ENCODE measurements around the gene CAMTA1.

The CAMTA1 gene

DNA sequence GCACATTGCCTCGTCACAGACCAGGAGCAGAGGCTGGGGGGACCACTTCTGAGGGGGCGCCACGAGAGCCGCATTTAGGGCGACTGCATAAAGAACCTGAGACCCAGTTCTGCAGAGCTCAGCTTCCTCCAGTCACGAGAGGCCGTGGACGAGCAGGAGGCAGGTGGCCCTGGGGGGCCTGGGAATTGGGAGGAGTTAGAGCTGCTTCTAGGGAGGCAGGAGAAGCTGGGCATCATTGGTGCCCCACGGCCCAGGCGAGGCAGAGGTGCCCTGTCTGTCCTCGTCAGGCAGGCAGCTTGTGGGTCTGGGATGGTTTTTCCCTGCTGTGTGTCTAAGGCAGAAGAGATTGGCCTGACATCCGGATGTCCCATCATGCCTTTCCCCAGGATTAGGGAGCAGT is 389.3 kb downstream of the CAMTA1 start:
- Histone ChIP-seq H3K4me3 (ENCODE audit: low read depth in 1 of 2, low read length in 2 of 2) (no peak overlapping the region), H3K27me3 (ENCODE audit: control insufficient read depth in 1 of 2, insufficient read depth in 2 of 2, low read length in 2 of 2) (peaks cover 0 to 6% of the 10 kb centered on the region in 2 donors), H3K27ac (ENCODE audit: low read depth, low read length) (no peak overlapping the region), H3K4me1 (ENCODE audit: insufficient read depth, low read length) (no peaks in the 10 kb centered on the region), H3K9ac (ENCODE audit: low read length) (no peak overlapping the region), H3K9me3 (ENCODE audit: low read length) (no peaks in the 10 kb centered on the region), H3K36me3 (ENCODE audit: insufficient read depth, low read length) (no peaks in the 10 kb centered on the region)

DNA sequence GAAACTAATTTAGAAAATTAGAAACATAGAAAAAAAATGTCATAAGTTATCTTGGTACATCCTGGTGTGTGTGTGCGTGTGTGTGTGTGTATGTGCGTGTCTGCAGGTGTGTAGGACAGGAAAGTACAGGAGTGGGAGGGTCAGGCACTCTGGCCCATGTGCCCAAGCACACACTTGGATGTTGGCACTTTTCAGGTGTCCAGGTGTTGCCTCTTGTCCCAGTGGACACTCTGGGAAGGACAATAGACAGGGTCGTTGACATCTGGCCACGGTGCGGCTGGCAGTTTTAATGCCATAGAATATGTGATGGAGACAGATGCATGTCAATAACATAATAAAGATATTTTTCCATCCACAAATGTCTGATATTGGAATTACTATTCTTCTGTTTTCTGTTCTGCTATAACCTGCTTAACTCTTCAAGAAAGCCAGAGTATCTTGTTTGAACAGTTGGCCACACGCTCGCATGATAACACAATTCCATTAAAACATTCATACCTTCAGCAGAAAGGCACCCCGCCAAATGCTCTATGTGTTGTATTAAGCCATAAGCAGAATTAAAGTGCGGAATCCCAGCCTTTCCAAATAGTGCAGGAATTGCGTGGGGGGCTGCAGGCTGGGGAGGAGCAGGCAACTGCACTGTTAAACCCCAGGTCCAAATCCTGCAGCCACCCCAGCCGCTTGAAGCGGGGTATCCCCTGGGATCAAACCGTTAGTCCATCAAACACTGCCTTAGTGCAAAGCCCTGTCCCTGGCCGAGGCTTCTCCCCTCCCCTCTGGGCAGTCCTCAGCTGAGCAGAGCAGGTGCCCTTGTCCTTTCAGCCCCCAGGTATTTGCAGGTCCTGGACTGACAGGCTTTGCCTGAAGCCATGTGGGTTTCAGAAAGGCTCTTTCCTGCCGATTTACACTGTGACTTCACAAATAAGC is 390.0 kb downstream of the CAMTA1 start:
- Histone ChIP-seq H3K4me3 (ENCODE audit: low read depth in 1 of 2, low read length in 2 of 2) (no peak overlapping the region), H3K9ac (ENCODE audit: low read length) (no peak overlapping the region), H3K27me3 (ENCODE audit: control insufficient read depth in 1 of 2, insufficient read depth in 2 of 2, low read length in 2 of 2) (peaks cover 0 to 6% of the 10 kb centered on the region in 2 donors), H3K4me1 (ENCODE audit: insufficient read depth, low read length) (no peaks in the 10 kb centered on the region), H3K27ac (ENCODE audit: low read depth, low read length) (no peak overlapping the region), H3K36me3 (ENCODE audit: insufficient read depth, low read length) (no peaks in the 10 kb centered on the region), H3K9me3 (ENCODE audit: low read length) (no peaks in the 10 kb centered on the region)

DNA sequence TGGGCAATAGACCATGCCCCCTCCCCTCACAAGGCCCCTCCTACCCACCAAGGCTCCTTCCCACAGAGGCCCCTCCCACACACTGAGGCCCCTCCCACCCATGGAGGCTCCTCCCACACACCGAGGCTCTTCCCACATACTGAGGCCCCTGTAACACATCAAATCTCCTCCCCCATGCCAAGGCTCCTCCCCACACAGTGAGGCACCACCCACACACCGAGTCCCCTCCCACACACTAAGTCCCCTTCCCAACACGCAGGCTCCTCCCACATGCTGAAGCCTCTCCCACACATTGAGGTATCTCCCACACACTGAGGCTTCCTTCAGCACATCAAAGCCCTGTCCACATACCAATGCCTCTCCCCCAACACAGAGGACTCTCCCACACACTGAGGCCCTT is 391.8 kb downstream of the CAMTA1 start:
- peaks cover 0 to 6% of the 10 kb centered on the region in 2 donors for H3K27me3 ChIP-seq (ENCODE audit: control insufficient read depth in 1 of 2, insufficient read depth in 2 of 2, low read length in 2 of 2)
- no peaks in the 10 kb centered on the region for H3K4me1 ChIP-seq (ENCODE audit: insufficient read depth, low read length)
- H3K36me3 ChIP-seq (ENCODE audit: insufficient read depth, low read length) = no peaks in the 10 kb centered on the region
- no peak overlapping the region for H3K9ac ChIP-seq (ENCODE audit: low read length)
- no peak overlapping the region for H3K27ac ChIP-seq (ENCODE audit: low read depth, low read length)
- no peak overlapping the region for H3K4me3 ChIP-seq (ENCODE audit: low read depth in 1 of 2, low read length in 2 of 2)
- H3K9me3 ChIP-seq (ENCODE audit: low read length) = peaks cover 5% of the 10 kb centered on the region

DNA sequence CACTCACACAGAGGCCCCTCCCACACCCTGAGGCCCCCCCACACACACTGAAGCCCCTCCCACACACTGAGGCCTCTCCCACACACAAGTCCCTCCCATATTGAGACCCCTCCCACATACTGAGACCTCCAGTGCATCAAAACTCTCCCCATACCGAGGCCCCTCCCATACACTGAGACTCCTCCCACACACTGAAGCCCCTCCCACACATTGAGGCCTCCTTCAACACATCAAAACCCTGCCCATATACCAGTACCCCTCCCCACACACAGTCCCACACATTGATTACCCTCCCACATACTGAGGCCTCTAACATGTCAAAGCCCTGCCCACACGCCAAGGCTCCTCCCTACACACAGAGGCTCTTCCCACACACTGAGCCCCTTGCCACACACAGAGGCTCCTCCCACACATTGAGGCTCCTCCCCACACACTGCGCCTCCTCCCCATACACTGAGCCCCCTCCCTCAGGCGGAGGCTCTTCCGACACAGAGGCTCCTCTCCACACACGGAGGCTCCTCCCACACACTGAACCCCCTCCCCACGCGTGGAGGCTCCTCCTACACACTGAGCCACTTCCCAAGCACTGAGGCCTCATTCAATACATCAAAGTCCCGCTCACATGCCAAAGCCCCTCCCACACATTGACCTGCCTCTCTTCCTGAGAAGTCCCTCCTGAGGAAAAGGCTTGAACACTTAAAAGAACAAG is 392.3 kb downstream of the CAMTA1 start:
- peaks cover 5% of the 10 kb centered on the region for H3K9me3 ChIP-seq (ENCODE audit: low read length)
- no peak overlapping the region for H3K4me3 ChIP-seq (ENCODE audit: low read depth in 1 of 2, low read length in 2 of 2)
- no peaks in the 10 kb centered on the region for H3K4me1 ChIP-seq (ENCODE audit: insufficient read depth, low read length)
- no peaks in the 10 kb centered on the region for H3K36me3 ChIP-seq (ENCODE audit: insufficient read depth, low read length)
- H3K9ac ChIP-seq (ENCODE audit: low read length) = no peak overlapping the region
- no peak overlapping the region for H3K27ac ChIP-seq (ENCODE audit: low read depth, low read length)
- H3K27me3 ChIP-seq (ENCODE audit: control insufficient read depth in 1 of 2, insufficient read depth in 2 of 2, low read length in 2 of 2) = peaks cover 0 to 6% of the 10 kb centered on the region in 2 donors

DNA sequence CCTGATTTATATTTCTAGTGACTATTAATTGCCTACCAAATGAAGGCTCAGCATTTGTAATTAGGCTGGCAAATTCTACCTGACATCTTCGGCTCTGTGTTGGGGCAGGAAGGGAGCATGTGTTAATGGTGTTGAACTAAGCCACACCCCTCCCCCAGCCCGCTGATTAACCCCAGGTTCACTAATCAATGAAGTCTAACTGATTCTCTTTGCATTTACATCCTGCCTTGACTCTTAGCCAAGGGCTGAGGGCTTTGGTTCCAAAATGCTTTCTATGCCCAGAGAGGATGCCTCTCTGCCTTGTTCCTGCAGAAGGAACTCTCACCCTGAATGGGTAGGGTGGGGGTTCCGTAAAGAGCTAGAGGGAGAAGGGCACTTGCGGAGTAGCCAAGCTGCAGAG is 393.1 kb downstream of the CAMTA1 start:
- no peak overlapping the region for H3K9ac ChIP-seq (ENCODE audit: low read length)
- no peaks in the 10 kb centered on the region for H3K4me1 ChIP-seq (ENCODE audit: insufficient read depth, low read length)
- H3K9me3 ChIP-seq (ENCODE audit: low read length) = peaks cover 5% of the 10 kb centered on the region
- no peak overlapping the region for H3K4me3 ChIP-seq (ENCODE audit: low read depth in 1 of 2, low read length in 2 of 2)
- peaks cover 0 to 6% of the 10 kb centered on the region in 2 donors for H3K27me3 ChIP-seq (ENCODE audit: control insufficient read depth in 1 of 2, insufficient read depth in 2 of 2, low read length in 2 of 2)
- H3K27ac ChIP-seq (ENCODE audit: low read depth, low read length) = no peak overlapping the region
- H3K36me3 ChIP-seq (ENCODE audit: insufficient read depth, low read length) = no peaks in the 10 kb centered on the region

DNA sequence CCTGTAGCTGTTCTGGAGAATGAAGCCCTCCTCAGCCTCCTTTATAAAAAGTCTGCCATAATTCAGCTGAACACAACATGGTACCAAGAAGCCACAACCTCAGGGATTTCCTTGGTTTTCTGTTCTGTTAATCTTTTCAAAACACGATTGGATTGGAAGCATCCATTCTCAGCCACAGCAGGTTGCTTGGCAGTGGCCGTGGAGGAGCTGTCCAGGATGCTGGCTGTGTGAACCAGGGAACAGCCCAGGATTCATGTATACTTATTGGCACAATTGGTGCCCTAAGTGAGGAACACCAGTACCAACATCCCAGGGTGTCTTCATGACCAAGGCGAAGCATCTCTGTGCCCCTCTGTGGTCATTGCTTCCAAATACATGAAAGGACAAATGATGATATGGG is 393.5 kb downstream of the CAMTA1 start:
- H3K27ac ChIP-seq (ENCODE audit: low read depth, low read length) = no peak overlapping the region
- no peak overlapping the region for H3K4me3 ChIP-seq (ENCODE audit: low read depth in 1 of 2, low read length in 2 of 2)
- no peak overlapping the region for H3K9ac ChIP-seq (ENCODE audit: low read length)
- no peaks in the 10 kb centered on the region for H3K4me1 ChIP-seq (ENCODE audit: insufficient read depth, low read length)
- H3K9me3 ChIP-seq (ENCODE audit: low read length) = peaks cover 5% of the 10 kb centered on the region
- peaks cover 0 to 6% of the 10 kb centered on the region in 2 donors for H3K27me3 ChIP-seq (ENCODE audit: control insufficient read depth in 1 of 2, insufficient read depth in 2 of 2, low read length in 2 of 2)
- no peaks in the 10 kb centered on the region for H3K36me3 ChIP-seq (ENCODE audit: insufficient read depth, low read length)

DNA sequence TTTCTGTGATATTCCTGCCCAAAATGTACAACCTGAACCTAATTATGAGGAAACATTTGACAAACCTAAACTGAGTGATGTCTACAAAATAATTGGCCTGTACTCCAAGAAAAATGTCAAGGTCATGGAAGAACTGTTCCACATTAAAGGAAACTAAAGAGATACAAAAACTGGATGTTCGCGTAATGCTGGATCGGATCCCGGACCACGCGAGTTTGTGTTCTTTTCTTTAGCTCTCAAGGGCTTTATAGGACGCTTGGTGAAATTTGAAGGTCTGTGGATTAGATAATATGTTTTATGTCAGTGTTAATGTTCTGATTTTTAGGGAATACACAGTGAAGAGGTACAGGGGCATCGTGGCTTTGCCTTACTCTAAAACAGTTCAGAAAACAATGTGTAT is 400.5 kb downstream of the CAMTA1 start:
- no peaks in the 10 kb centered on the region for H3K27me3 ChIP-seq (ENCODE audit: control insufficient read depth in 1 of 2, insufficient read depth in 2 of 2, low read length in 2 of 2)
- H3K9ac ChIP-seq (ENCODE audit: low read length) = no peak overlapping the region
- H3K4me3 ChIP-seq (ENCODE audit: low read depth in 1 of 2, low read length in 2 of 2) = no peak overlapping the region
- H3K36me3 ChIP-seq (ENCODE audit: insufficient read depth, low read length) = no peaks in the 10 kb centered on the region
- H3K27ac ChIP-seq (ENCODE audit: low read depth, low read length) = no peak overlapping the region
- no peaks in the 10 kb centered on the region for H3K4me1 ChIP-seq (ENCODE audit: insufficient read depth, low read length)
- peaks cover 5% of the 10 kb centered on the region for H3K9me3 ChIP-seq (ENCODE audit: low read length)

DNA sequence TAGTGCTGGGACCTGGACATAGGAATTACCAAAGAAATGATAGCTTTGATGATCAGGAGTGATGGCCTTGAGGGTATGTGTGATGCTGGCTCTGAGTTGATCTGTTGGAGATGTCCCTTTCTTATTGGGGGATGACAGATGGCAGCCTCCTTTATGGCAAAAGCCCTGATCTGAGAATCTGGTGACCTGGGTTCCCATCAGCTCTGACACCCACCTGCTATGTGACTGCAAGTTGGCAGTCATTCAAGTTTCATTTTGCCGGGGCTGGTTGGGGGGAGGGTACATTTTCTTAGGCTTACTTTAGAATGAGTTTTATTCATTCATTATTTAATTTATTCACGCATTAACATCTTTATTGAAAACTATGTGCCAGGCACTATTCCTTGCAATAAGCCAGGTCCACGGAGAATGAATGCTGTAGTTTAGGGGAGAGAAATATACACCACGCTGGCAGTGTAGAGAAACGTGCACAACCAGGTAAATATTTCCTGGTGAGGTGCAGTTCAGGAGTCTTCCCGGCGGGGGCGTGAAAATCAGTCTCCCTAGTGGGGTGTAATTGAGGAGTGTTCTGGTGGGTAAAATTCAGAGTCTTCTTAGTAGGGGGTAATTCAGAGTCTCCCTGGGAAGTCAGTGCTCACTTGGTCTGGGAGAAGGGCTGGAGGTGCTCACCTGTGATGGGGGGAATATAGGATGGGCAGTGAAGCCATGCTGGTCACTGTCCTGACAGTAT is 401.3 kb downstream of the CAMTA1 start:
- Histone ChIP-seq H3K9me3 (ENCODE audit: low read length) (no peaks in the 10 kb centered on the region), H3K27ac (ENCODE audit: low read depth, low read length) (no peak overlapping the region), H3K27me3 (ENCODE audit: control insufficient read depth in 1 of 2, insufficient read depth in 2 of 2, low read length in 2 of 2) (no peaks in the 10 kb centered on the region), H3K9ac (ENCODE audit: low read length) (no peak overlapping the region), H3K4me1 (ENCODE audit: insufficient read depth, low read length) (no peaks in the 10 kb centered on the region), H3K4me3 (ENCODE audit: low read depth in 1 of 2, low read length in 2 of 2) (no peak overlapping the region), H3K36me3 (ENCODE audit: insufficient read depth, low read length) (no peaks in the 10 kb centered on the region)

DNA sequence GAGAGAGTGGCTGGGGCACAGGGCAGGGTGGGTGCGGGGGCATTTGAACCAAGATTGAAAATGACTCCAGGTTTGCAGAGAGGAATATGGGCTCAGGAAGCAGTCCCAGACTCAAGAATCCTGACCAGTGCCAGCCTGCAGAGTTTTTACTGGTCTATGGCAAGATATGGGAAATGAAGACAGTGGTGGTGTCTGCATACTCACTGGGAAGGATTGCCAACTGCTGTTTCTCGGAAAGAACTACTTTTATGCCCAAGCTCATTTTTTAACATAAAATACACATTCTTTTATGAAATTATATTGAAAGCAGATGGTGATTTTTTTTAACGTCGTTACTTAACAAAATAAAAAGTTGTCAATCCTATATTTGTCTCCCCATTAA is 401.8 kb downstream of the CAMTA1 start:
- Histone ChIP-seq H3K27me3 (ENCODE audit: control insufficient read depth in 1 of 2, insufficient read depth in 2 of 2, low read length in 2 of 2) (no peaks in the 10 kb centered on the region), H3K36me3 (ENCODE audit: insufficient read depth, low read length) (no peaks in the 10 kb centered on the region), H3K4me3 (ENCODE audit: low read depth in 1 of 2, low read length in 2 of 2) (no peak overlapping the region), H3K27ac (ENCODE audit: low read depth, low read length) (no peak overlapping the region), H3K4me1 (ENCODE audit: insufficient read depth, low read length) (no peaks in the 10 kb centered on the region), H3K9me3 (ENCODE audit: low read length) (no peaks in the 10 kb centered on the region), H3K9ac (ENCODE audit: low read length) (no peak overlapping the region)

DNA sequence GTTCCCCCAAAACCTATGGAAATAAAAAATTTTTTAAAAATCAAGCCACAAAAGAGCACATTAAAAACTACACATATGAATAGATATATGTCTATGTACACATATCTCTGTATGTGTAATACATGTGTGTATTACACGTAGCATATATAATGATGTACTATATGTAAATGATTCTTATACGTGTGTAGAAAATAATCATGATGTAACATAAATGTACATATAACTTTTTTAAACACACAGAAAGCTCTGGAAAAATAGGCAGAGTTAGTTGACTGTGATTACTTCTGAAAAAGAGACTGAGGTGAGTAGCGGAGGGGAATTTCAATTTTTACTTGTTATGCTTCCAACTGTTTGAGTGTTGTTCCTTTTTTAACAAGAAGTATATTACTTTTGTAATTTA is 405.0 kb downstream of the CAMTA1 start:
- no peak overlapping the region for H3K27ac ChIP-seq (ENCODE audit: low read depth, low read length)
- H3K4me3 ChIP-seq (ENCODE audit: low read depth in 1 of 2, low read length in 2 of 2) = no peak overlapping the region
- H3K27me3 ChIP-seq (ENCODE audit: control insufficient read depth in 1 of 2, insufficient read depth in 2 of 2, low read length in 2 of 2) = no peaks in the 10 kb centered on the region
- no peaks in the 10 kb centered on the region for H3K9me3 ChIP-seq (ENCODE audit: low read length)
- no peaks in the 10 kb centered on the region for H3K36me3 ChIP-seq (ENCODE audit: insufficient read depth, low read length)
- H3K4me1 ChIP-seq (ENCODE audit: insufficient read depth, low read length) = peaks cover 6% of the 10 kb centered on the region
- H3K9ac ChIP-seq (ENCODE audit: low read length) = no peak overlapping the region

DNA sequence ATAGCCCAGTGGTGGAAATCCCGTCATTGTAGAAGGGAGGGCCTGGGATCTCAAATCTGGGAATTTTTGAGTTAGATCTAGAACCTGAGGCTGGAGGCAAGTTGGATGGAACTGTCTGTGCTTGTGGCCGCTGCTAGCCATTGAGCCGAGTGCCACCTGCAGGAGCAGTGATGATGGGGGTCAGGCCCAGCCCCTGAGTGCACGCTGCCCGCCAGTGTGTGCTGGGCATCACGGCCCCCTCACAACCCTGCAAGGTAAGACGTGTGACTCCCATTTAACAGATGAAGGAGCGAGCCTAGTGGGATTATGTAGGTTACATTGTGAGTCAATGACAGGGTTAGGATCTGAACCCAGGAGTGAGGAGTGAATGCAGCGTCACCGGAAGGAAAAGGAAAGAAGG is 407.2 kb downstream of the CAMTA1 start:
- no peaks in the 10 kb centered on the region for H3K36me3 ChIP-seq (ENCODE audit: insufficient read depth, low read length)
- H3K4me3 ChIP-seq (ENCODE audit: low read depth in 1 of 2, low read length in 2 of 2) = no peak overlapping the region
- H3K27me3 ChIP-seq (ENCODE audit: control insufficient read depth in 1 of 2, insufficient read depth in 2 of 2, low read length in 2 of 2) = no peaks in the 10 kb centered on the region
- H3K4me1 ChIP-seq (ENCODE audit: insufficient read depth, low read length) = peaks cover 6% of the 10 kb centered on the region
- no peak overlapping the region for H3K9ac ChIP-seq (ENCODE audit: low read length)
- no peak overlapping the region for H3K27ac ChIP-seq (ENCODE audit: low read depth, low read length)
- no peaks in the 10 kb centered on the region for H3K9me3 ChIP-seq (ENCODE audit: low read length)

Data from muscle layer of colon (tissue), 2 donors.